GM21717 (cell line): ENCODE data around the gene CXCL14.

Experiments used
- ATAC-seq: cut with Tn5 transposase; IDR thresholded peaks from one replicate; pipeline ENCODE4 v1.9.1; 2021; ENCODE audit warnings: mild to moderate bottlenecking, moderate library complexity; ENCODE audit not compliant: unreplicated experiment

CXCL14 gene

GRCh38 chr5:135596788-135597187, 18.0 kb upstream of the CXCL14 start:
- no peak for ATAC-seq

- no peak for ATAC-seq
Measured at GRCh38 chr5:135596157-135596763, 17.5 kb upstream of the CXCL14 start.

- ATAC-seq: no peak
Measured at GRCh38 chr5:135594416-135594960, 15.7 kb upstream of the CXCL14 start.

GRCh38 chr5:135593886-135594285, 15.1 kb upstream of the CXCL14 start:
- ATAC-seq: no peak

GRCh38 chr5:135593141-135593540, 14.3 kb upstream of the CXCL14 start:
- no peak for ATAC-seq

- ATAC-seq: no peak
Measured at GRCh38 chr5:135592312-135593045, 13.7 kb upstream of the CXCL14 start.

- ATAC-seq: no peak
Measured at GRCh38 chr5:135591277-135591676, 12.5 kb upstream of the CXCL14 start.

- ATAC-seq: no peak
Measured at GRCh38 chr5:135589152-135589551, 10.4 kb upstream of the CXCL14 start.

- ATAC-seq: no peak
Measured at GRCh38 chr5:135587721-135588663, 9.2 kb upstream of the CXCL14 start.

GRCh38 chr5:135584918-135585317, 6.1 kb upstream of the CXCL14 start:
- ATAC-seq: no peak

GRCh38 chr5:135584276-135584675, 5.5 kb upstream of the CXCL14 start:
- ATAC-seq: no peak

GRCh38 chr5:135582099-135582781, 3.4 kb upstream of the CXCL14 start:
- no peak for ATAC-seq

- no peak for ATAC-seq
Measured at GRCh38 chr5:135578305-135578684, 496 bp downstream of the CXCL14 start.

- ATAC-seq: no peak
Measured at GRCh38 chr5:135577421-135577820, 1.4 kb downstream of the CXCL14 start.

GRCh38 chr5:135576075-135576599, 2.7 kb downstream of the CXCL14 start:
- ATAC-seq: no peak

GRCh38 chr5:135574493-135574892, 4.3 kb downstream of the CXCL14 start:
- ATAC-seq: no peak

- no peak for ATAC-seq
Measured at GRCh38 chr5:135571902-135572301, 6.9 kb downstream of the CXCL14 start.

GRCh38 chr5:135571066-135571609, 7.7 kb downstream of the CXCL14 start:
- no peak for ATAC-seq

GRCh38 chr5:135570453-135570764, 8.4 kb downstream of the CXCL14 start:
- ATAC-seq: no peak

GRCh38 chr5:135569755-135570452, 8.9 kb downstream of the CXCL14 start:
- no peak for ATAC-seq
